Panc1 (cell line): Measurements from ENCODE around the gene PLCD1. TPM values are rescaled to one million over a fixed set of nuclear protein-coding genes. Genes with fewer than 3 reads are reported as not detected.

Experiments
- ATAC-seq: fragments of 200-7000 bp; cut with Tn5 transposase; 2 replicates; pipeline ENCODE4 v1.9.1; 2020; ENCODE audit warnings: mild to moderate bottlenecking, moderate library complexity
- BruUV-seq: library from RNA; stranded (reverse); fragments of 400-500 nt; replicated peaks from 2 replicates; lab custom pipeline; 2021; lab: Mats Ljungman, UMichigan
- CTCF ChIA-PET: fragments of 300-600 bp; sonication (Branson Sonifier 250); formaldehyde crosslinking; loops from one replicate; lab custom pipeline; 2022; ENCODE audit warnings: antibody characterized with exemption; lab: Charles Lee
- POLR2A ChIA-PET: fragments of 300-600 bp; sonication (Branson Sonifier 250); formaldehyde crosslinking; loops from one replicate; lab custom pipeline; 2022; ENCODE audit warnings: antibody characterized with exemption; lab: Charles Lee
- DNase-seq: peaks from one replicate; pipeline ENCODE4 v3.0.0-alpha.2; 2010; ENCODE audit warnings: low read depth, low spot score
- H3K27ac ChIP-seq: 2 replicates; pipeline ENCODE4 v1.5.1; 2011; ENCODE audit warnings: mild to moderate bottlenecking, low read length, inconsistent platforms
- H3K27me3 ChIP-seq: fragments of 200-500 bp; sonication (Bioruptor generic); 2 replicates; pipeline ENCODE4 v1.6.0; 2014; ENCODE audit warnings: low read length, inconsistent platforms; ENCODE audit not compliant: control insufficient read depth, insufficient read depth
- H3K36me3 ChIP-seq: fragments of 200-500 bp; sonication (Bioruptor generic); 2 replicates; pipeline ENCODE4 v1.5.1; 2014; ENCODE audit warnings: inconsistent platforms, mild to moderate bottlenecking, low read length, moderate library complexity; ENCODE audit not compliant: control insufficient read depth, insufficient read depth
- H3K4me1 ChIP-seq: 2 replicates; pipeline ENCODE4 v1.5.1; 2011; ENCODE audit warnings: inconsistent platforms, mild to moderate bottlenecking, low read length, moderate library complexity; ENCODE audit not compliant: control insufficient read depth, insufficient read depth
- H3K4me3 ChIP-seq, 2 experiments: 2 replicates each; pipeline ENCODE4 v1.5.1; 2011 to 2012; ENCODE audit warnings: low read depth in 2 of 2, low read length in 2 of 2, mild to moderate bottlenecking in 2 of 2, inconsistent platforms in 1 of 2, moderate library complexity in 1 of 2
- H3K9me3 ChIP-seq: fragments of 200-500 bp; sonication (Bioruptor generic); 2 replicates; pipeline ENCODE4 v1.5.1; 2014; ENCODE audit warnings: low read depth, mild to moderate bottlenecking, inconsistent platforms, low read length, moderate library complexity; ENCODE audit not compliant: control insufficient read depth, insufficient read depth
- POLR2AphosphoS5 ChIP-seq: IDR thresholded peaks from 2 replicates; pipeline ENCODE4 v1.6.1; 2012; ENCODE audit warnings: mild to moderate bottlenecking, low read depth, low read length, moderate library complexity
- SIN3A ChIP-seq: IDR thresholded peaks from 2 replicates; pipeline ENCODE4 v1.6.1; 2012; ENCODE audit warnings: low read depth, mild to moderate bottlenecking, low read length, moderate library complexity, borderline replicate concordance; ENCODE audit not compliant: insufficient read depth
- TCF7L2 ChIP-seq: IDR thresholded peaks from 2 replicates; pipeline ENCODE4 v1.6.1; 2011; ENCODE audit warnings: mild to moderate bottlenecking, low read depth, low read length, inconsistent platforms
- in situ Hi-C: cut with HindIII; loops from 2 replicates; pipeline ENCODE4 v1.10.0; 2016; ENCODE audit warnings: low sequenced_read_pairs, low pct_unique_long_range_greater_than_20kb
- intact Hi-C: fragments of 100-400 bp; cut with micrococcal nuclease; formaldehyde crosslinking; loops from one replicate; pipeline ENCODE4 v1.10.0; 2022; ENCODE audit not compliant: unreplicated experiment
- total RNA-seq: library from RNA; stranded (reverse); gene quantifications from one replicate; pipeline ENCODE4 v1.2.1, GENCODE V29; 2021; ENCODE audit not compliant: unreplicated experiment
- TF ChIP-seq, protein P1 (sequence below), 2 experiments: IDR thresholded peaks; 2 replicates each; pipeline ENCODE4 v1.6.1; 2011 to 2012; ENCODE audit warnings: low read depth in 2 of 2, control low read depth in 1 of 2, low read length in 1 of 2, mild to moderate bottlenecking in 1 of 2, moderate library complexity in 1 of 2; ENCODE audit not compliant: insufficient read depth in 1 of 2
- TF ChIP-seq, protein P2 (sequence below): fragments of 450-650 bp; IDR thresholded peaks from 2 replicates; pipeline ENCODE4 v1.5.1; 2017; ENCODE audit warnings: mild to moderate bottlenecking

The PLCD1 gene
- total RNA-seq, 1 experiment from 2014 or later = 1.8 TPM

DNA sequence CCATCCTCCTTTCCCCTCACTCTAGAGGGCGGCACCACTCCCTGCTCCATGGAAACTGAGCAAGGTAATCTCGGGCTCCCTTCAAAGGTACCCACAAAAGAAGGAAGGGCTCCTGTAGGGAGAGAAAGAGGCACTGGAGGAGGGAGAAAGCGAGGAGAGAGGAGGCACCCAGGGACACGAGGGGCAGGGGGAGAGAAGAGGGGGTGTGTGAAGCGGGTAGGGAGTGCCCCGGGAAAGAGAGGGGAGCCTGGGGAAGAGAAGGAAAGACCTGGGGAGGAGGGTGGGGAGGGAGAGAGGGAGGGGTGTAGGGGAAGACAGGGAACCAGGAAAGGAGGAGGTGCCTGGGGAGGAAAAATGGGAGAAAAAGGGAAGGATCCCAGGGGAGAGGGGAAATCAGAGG lies 38.3 kb downstream of the PLCD1 start:
- intact Hi-C loops (no loop called here), in situ Hi-C loops (no loop called here)
- BruUV-seq = no TSS peak
- Histone ChIP-seq H3K27me3 (no peaks in the 10 kb centered on the region), H3K27ac (no peak overlapping the region), H3K9me3 (no peaks in the 10 kb centered on the region), H3K36me3 (no peaks in the 10 kb centered on the region), H3K4me3 (no peak overlapping the region), H3K4me1 (0 out of 2 replicates have a peak, but pooled peaks cover 3% of the 10 kb centered on the region)
- CTCF ChIA-PET = no interaction called here
- TF ChIP-seq, protein P1, sequence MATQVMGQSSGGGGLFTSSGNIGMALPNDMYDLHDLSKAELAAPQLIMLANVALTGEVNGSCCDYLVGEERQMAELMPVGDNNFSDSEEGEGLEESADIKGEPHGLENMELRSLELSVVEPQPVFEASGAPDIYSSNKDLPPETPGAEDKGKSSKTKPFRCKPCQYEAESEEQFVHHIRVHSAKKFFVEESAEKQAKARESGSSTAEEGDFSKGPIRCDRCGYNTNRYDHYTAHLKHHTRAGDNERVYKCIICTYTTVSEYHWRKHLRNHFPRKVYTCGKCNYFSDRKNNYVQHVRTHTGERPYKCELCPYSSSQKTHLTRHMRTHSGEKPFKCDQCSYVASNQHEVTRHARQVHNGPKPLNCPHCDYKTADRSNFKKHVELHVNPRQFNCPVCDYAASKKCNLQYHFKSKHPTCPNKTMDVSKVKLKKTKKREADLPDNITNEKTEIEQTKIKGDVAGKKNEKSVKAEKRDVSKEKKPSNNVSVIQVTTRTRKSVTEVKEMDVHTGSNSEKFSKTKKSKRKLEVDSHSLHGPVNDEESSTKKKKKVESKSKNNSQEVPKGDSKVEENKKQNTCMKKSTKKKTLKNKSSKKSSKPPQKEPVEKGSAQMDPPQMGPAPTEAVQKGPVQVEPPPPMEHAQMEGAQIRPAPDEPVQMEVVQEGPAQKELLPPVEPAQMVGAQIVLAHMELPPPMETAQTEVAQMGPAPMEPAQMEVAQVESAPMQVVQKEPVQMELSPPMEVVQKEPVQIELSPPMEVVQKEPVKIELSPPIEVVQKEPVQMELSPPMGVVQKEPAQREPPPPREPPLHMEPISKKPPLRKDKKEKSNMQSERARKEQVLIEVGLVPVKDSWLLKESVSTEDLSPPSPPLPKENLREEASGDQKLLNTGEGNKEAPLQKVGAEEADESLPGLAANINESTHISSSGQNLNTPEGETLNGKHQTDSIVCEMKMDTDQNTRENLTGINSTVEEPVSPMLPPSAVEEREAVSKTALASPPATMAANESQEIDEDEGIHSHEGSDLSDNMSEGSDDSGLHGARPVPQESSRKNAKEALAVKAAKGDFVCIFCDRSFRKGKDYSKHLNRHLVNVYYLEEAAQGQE (IDR thresholded peaks at IDR 0.05; ENCODE audit: insufficient read depth in 1 of 2, low read depth in 2 of 2, low read length in 1 of 2) = no peak
- POLR2A ChIA-PET = no interaction called here
- ATAC-seq (no peak), DNase-seq (no peak)

DNA sequence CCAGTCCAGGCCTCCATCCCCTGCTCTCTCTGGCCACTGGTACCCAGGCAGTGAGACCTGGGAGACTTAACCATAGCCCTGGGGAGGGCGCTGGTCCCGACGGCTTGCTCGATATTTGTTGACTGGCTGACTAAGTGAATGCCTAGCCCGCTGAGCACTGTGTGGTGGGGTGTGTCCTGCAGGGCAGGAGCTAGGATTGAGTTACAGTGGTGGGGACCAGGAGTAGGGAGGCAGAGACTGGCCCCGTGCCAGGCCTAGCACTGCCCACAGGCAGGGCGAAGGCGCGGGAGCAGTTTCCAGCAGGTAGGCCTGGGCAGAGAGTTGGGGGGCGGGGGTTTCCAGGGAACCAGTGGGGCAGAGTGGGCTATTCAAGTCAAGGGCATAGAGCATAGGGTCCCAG lies 38.9 kb downstream of the PLCD1 start, which contains the start of gene VILL:
Gene VILL (plus strand): TSS at position 260 of the 400 bp plus-strand sequence. CDS start 2,887 bp downstream, outside the sequence.
- no peak for TF ChIP-seq TCF7L2
- TF ChIP-seq, protein P2, sequence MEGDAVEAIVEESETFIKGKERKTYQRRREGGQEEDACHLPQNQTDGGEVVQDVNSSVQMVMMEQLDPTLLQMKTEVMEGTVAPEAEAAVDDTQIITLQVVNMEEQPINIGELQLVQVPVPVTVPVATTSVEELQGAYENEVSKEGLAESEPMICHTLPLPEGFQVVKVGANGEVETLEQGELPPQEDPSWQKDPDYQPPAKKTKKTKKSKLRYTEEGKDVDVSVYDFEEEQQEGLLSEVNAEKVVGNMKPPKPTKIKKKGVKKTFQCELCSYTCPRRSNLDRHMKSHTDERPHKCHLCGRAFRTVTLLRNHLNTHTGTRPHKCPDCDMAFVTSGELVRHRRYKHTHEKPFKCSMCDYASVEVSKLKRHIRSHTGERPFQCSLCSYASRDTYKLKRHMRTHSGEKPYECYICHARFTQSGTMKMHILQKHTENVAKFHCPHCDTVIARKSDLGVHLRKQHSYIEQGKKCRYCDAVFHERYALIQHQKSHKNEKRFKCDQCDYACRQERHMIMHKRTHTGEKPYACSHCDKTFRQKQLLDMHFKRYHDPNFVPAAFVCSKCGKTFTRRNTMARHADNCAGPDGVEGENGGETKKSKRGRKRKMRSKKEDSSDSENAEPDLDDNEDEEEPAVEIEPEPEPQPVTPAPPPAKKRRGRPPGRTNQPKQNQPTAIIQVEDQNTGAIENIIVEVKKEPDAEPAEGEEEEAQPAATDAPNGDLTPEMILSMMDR = no peak
- no peak for TF ChIP-seq SIN3A
- TF ChIP-seq POLR2AphosphoS5 = no peak
- TF ChIP-seq, protein P1 (IDR thresholded peaks at IDR 0.05; ENCODE audit: insufficient read depth in 1 of 2, low read depth in 2 of 2, low read length in 1 of 2) = no peak
- intact Hi-C loops = no loop called here
- no peak for DNase-seq
- ChIA-PET CTCF (no interaction called here), POLR2A (no interaction called here)
- no peaks in the 10 kb centered on the region for H3K36me3 ChIP-seq
- H3K27ac ChIP-seq = no peak within 1 kb of the TSS
- no TSS peak for BruUV-seq
- ATAC-seq = no peak
- in situ Hi-C loops = no loop called here
- H3K4me1 ChIP-seq = 0 out of 2 replicates have a peak, but pooled peaks cover 3% of the 10 kb centered on the region
- H3K4me3 ChIP-seq = no peak within 1 kb of the TSS
- H3K9me3 ChIP-seq = no peaks in the 10 kb centered on the region
- H3K27me3 ChIP-seq = no peaks in the 10 kb centered on the region
